Measurements from ENCODE around the gene GUK1.
A peak's percentile ranks its signal among the peaks of the same experiment; 100 is the strongest.

The GUK1 gene

DNA sequence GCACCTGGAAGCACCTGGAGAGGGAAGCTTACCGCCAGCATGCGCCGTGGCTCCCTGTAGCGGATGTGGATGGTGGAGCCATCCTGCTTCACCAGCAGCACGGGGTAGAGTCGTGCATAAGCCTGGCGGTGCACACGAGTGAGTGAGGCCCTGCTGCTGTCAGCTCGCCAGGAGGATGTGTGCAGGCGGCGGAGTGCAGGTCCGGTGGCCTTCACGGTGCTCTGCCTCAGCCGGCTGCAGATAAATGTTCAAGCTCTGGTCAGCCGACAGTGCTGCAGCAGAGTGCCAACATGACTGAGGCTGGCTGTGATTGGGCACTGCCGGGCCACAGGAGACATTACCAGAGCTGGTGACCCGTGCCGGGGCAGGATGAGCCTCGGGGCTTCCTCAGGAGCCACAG lies 32.4 kb upstream of the GUK1 start:
- no peak overlapping the region; the same call in 1 of the 2 replicates for H3K4me3 ChIP-seq (ENCODE audit: low read depth, low read length)
- ChIA-PET CTCF (interaction anchor here (1.6 kb wide), 1 partner anchor 23 kb away, joined by 7 read pairs; no protein-coding TSS in a partner anchor), POLR2A (no interaction called here)
- DNase-seq (ENCODE audit: low read depth, low spot score): no peak
- TF ChIP-seq, protein P1, sequence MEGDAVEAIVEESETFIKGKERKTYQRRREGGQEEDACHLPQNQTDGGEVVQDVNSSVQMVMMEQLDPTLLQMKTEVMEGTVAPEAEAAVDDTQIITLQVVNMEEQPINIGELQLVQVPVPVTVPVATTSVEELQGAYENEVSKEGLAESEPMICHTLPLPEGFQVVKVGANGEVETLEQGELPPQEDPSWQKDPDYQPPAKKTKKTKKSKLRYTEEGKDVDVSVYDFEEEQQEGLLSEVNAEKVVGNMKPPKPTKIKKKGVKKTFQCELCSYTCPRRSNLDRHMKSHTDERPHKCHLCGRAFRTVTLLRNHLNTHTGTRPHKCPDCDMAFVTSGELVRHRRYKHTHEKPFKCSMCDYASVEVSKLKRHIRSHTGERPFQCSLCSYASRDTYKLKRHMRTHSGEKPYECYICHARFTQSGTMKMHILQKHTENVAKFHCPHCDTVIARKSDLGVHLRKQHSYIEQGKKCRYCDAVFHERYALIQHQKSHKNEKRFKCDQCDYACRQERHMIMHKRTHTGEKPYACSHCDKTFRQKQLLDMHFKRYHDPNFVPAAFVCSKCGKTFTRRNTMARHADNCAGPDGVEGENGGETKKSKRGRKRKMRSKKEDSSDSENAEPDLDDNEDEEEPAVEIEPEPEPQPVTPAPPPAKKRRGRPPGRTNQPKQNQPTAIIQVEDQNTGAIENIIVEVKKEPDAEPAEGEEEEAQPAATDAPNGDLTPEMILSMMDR (IDR thresholded peaks at IDR 0.05; ENCODE audit: insufficient read depth, low read length, missing control alignments): no peak

DNA sequence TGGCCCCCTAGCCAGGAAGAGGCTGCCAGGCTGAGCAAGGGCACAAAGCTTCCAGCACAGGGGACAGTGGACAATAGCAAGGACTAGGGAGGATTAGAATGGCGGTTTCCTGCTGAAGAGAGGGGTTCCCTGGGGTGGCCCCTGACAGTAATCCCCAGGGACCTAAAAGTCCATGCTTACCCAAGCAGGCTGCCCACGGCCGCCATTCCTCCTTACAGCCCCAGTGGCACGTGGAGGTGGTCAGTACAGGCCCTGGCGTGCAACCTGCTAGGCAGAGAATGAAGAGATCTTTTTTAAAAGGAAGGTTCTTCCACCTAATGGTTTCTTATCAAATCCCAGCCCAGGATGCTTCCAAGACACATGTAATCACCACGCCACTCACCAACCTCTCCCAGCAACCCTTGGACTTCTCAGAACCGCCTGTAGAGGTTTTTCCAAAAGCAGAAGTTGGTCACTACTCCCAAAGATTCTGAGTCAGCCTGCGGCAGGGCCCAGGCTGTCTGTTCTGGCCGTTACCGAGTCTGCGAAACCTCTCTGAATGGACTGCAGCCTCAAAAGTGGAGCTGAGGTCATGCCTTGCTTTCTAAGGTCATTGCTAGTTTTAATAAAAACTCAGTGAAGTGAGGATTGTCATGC lies 31.9 kb upstream of the GUK1 start:
- H3K4me3 ChIP-seq (ENCODE audit: low read depth, low read length): peak overlapping the region; percentile 99
- ChIA-PET CTCF (interaction anchor here (0.7 to 1.6 kb wide), 2 partner anchors 23 to 57 kb away, joined by 4 to 7 read pairs; partner anchors contain the start of gene IBA57), POLR2A (no interaction called here)
- DNase-seq (ENCODE audit: low read depth, low spot score): no peak
- TF ChIP-seq, protein P1 (IDR thresholded peaks at IDR 0.05; ENCODE audit: insufficient read depth, low read length, missing control alignments): no peak

DNA sequence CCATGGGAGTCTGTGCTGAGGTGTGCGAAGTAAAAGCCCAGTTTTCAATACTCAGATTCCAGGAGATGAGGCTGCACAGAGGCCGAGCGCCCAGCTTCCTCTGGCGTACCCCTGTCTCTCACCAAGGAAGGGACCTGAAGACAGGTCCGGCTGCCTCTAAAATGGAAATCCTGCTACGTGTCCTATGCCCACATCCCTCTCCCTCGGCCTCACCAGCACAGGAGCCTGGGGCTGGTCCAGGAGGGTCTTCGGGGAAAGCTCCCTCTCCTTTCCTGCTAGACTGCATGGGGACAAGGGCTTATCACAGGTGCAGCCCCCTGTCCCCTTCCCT lies 31.4 kb upstream of the GUK1 start:
- TF ChIP-seq, protein P1 (IDR thresholded peaks at IDR 0.05; ENCODE audit: insufficient read depth, low read length, missing control alignments): no peak
- ChIA-PET POLR2A (no interaction called here), CTCF (interaction anchor here (0.7 to 1.6 kb wide), 3 partner anchors 9 to 57 kb away, joined by 3 to 7 read pairs (median 4); partner anchors contain the start of gene IBA57)
- no peak for DNase-seq (ENCODE audit: low read depth, low spot score)
- H3K4me3 ChIP-seq (ENCODE audit: low read depth, low read length): peak overlapping the region; percentile 99

DNA sequence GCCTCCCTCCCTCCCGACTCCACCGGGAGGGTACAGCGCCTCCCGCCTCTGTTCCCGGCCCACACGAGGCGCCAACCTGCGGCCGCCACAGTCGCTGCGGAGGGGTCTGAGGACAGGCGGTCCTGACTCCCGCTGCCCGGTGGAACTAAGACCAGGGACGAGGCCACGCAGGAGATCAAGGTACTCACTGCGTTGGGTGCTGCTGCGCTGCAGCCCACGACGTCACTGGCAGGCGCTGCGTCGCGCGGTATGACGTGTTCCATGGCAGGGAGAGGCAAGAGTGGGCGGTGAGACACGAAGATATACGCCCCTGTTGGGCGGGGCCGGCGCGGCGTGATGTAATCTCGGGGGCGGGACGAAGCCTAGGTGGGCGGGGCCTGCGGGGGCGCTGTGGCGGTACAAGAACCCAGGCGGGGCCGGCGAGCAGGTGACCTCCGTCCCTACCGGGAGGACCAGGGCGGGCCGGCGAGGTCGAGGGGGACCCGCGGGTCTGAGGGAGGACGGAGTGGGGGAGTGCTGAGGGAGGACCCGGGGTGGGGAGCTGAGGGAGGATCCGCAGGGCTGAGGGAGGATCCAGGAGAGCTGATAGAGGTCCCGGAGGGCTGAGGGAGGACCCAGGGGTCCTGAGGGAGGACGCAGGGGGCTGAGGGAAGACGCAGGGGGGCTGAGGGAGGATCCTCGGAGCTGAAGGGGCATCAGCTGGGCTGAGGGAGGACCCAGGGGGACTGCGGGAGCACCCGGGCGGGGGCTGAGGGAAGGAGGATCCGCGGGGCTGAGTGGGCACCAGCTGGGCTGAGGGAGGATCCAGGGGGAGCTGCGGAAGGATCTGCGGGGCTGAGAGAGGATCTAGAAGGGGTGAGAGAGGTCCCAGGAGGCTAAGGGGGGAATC lies 30.8 kb upstream of the GUK1 start, which contains the start of gene MRPL55:
Gene MRPL55 (minus strand): TSS at position 227 of the 889 bp plus-strand sequence. CDS start 1,039 bp downstream, outside the sequence.
- CTCF ChIA-PET: interaction anchor here (1.0 to 2.1 kb wide), 5 partner anchors 9 to 392 kb away, joined by 3 to 11 read pairs (median 7); no protein-coding TSS in a partner anchor
- POLR2A ChIA-PET: interaction anchor here (0.7 to 1.1 kb wide), 5 partner anchors 10 to 446 kb away, joined by 3 to 5 read pairs (median 3); partner anchors contain the start of gene ARF1
- no peak for DNase-seq (ENCODE audit: low read depth, low spot score)
- TF ChIP-seq, protein P1 (IDR thresholded peaks at IDR 0.05; ENCODE audit: insufficient read depth, low read length, missing control alignments): peak; percentile 22
- peak within 1 kb of the TSS; percentile 99 for H3K4me3 ChIP-seq (ENCODE audit: low read depth, low read length)

DNA sequence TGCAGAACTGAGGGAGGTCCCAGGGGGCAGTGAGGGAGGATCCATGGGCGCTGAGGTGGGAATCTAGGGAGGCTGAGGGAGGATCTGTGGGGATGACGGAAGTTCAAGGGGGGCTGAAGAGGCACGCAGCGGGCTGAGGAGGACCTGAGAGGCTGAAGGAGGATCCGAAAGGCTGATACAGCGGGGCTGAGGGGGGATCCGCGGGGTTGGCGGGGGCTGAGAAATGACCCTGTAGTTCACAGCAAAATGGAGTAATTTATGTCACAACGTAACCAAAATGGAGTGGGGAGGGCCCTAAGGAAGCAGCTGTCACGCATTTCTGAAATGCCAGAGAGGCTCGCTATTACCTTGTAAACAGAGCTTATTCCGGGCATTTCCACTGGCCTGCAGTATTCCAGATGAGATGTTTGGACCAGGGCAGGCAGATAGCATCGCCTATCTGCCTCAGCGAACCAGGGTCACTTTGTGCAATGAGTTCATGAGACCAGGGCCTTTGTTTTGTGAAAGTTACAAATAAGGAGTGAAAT lies 30.1 kb upstream of the GUK1 start:
- H3K4me3 ChIP-seq (ENCODE audit: low read depth, low read length): peak overlapping the region; percentile 99
- DNase-seq (ENCODE audit: low read depth, low spot score): no peak
- POLR2A ChIA-PET: interaction anchor here (0.7 to 1.1 kb wide), 5 partner anchors 9 to 446 kb away, joined by 3 to 5 read pairs (median 3); partner anchors contain the start of gene ARF1
- TF ChIP-seq, protein P1 (IDR thresholded peaks at IDR 0.05; ENCODE audit: insufficient read depth, low read length, missing control alignments): no peak
- CTCF ChIA-PET: interaction anchor here (1.0 to 2.1 kb wide), 4 partner anchors 10 to 391 kb away, joined by 3 to 11 read pairs (median 7); no protein-coding TSS in a partner anchor

Measured in AG04449 (cell line).